Smooth muscle cell (in vitro differentiated cells): Measurements from ENCODE around the gene OAF. TPM values are rescaled to one million over a fixed set of nuclear protein-coding genes. Genes with fewer than 3 reads are reported as not detected.

Experiments used
- DNase-seq: peaks from one replicate; lab custom pipeline; 2025; ENCODE audit not compliant: unreplicated experiment; lab: John Stamatoyannopoulos, UW
- H2AFZ ChIP-seq: fragments of 200-600 bp; sonication (generic); 2 replicates; pipeline ENCODE4 v1.6.0; 2016; ENCODE audit warnings: antibody characterized with exemption, low read depth, mild to moderate bottlenecking
- H3F3A ChIP-seq: fragments of 200-600 bp; sonication (generic); 2 replicates; pipeline ENCODE4 v1.6.0; 2017; ENCODE audit warnings: antibody characterized with exemption, low read depth
- H3K27ac ChIP-seq: fragments of 200-600 bp; sonication (generic); 2 replicates; pipeline ENCODE4 v1.5.1; 2016; ENCODE audit warnings: low read depth, mild to moderate bottlenecking
- H3K27me3 ChIP-seq: fragments of 200-600 bp; sonication (generic); 2 replicates; pipeline ENCODE4 v1.6.1; 2016; ENCODE audit warnings: low read depth, mild to moderate bottlenecking
- H3K36me3 ChIP-seq: fragments of 200-600 bp; sonication (generic); 2 replicates; pipeline ENCODE4 v1.5.1; 2016; ENCODE audit warnings: low read depth
- H3K4me1 ChIP-seq: fragments of 200-600 bp; sonication (generic); 2 replicates; pipeline ENCODE4 v1.5.1; 2016; ENCODE audit warnings: low read depth
- H3K4me2 ChIP-seq: fragments of 200-600 bp; sonication (generic); 2 replicates; pipeline ENCODE4 v1.6.0; 2016; ENCODE audit warnings: mild to moderate bottlenecking
- H3K4me3 ChIP-seq: fragments of 200-600 bp; sonication (generic); 2 replicates; pipeline ENCODE4 v1.5.1; 2016; ENCODE audit warnings: mild to moderate bottlenecking
- H3K79me2 ChIP-seq: fragments of 200-600 bp; sonication (generic); 2 replicates; pipeline ENCODE4 v1.6.0; 2016; ENCODE audit warnings: low read depth, mild to moderate bottlenecking
- H3K9ac ChIP-seq: fragments of 200-600 bp; sonication (generic); 2 replicates; pipeline ENCODE4 v1.6.0; 2016; ENCODE audit warnings: low read depth
- H3K9me3 ChIP-seq: fragments of 200-600 bp; sonication (generic); replicated peaks from 2 replicates; pipeline ENCODE4 v1.5.1; 2016; ENCODE audit warnings: low read depth
- H4K20me1 ChIP-seq: fragments of 200-600 bp; sonication (generic); 2 replicates; pipeline ENCODE4 v1.6.0; 2016; ENCODE audit warnings: low read depth
- WGBS: methylation state at CpG from one replicate; pipeline ENCODE4 v1.1.7; 2016; ENCODE audit warnings: low lambda C conversion rate; 5-methylcytosine and 5-hydroxymethylcytosine counted together
- polyA plus RNA-seq: library from polyadenylated mRNA; unstranded; fragments of >200 nt; fragmentation: Nextera tagmentation; extraction: Ambion mirVana; gene quantifications from 2 replicates; pipeline ENCODE4 v1.2.1, GENCODE V29; 2016
- total RNA-seq: library from RNA; depleted of rRNA; stranded (reverse); fragments of >200 nt; gene quantifications from 2 replicates; pipeline ENCODE4 v1.2.3, GENCODE V29; 2014
- TF ChIP-seq, protein P1 (sequence below): fragments of 200-600 bp; sonication (generic); IDR thresholded peaks from 2 replicates; pipeline ENCODE4 v1.5.1; 2017; ENCODE audit warnings: borderline replicate concordance, mild to moderate bottlenecking, antibody characterized with exemption; ENCODE audit not compliant: insufficient read depth, poor library complexity, severe bottlenecking

OAF gene
- total and polyA plus RNA-seq, 2 experiments from 2014 or later: 41.6 to 112 TPM

GRCh38 chr11:120197977-120198376 lies 12.9 kb upstream of the OAF start:
- H3K27me3 ChIP-seq: no peaks in the 10 kb centered on the region
- H3K27ac ChIP-seq: peak overlapping the region; percentile 62
- 36% methylated on average over 4 of the region's 9 CpGs for WGBS
- H3K4me1 ChIP-seq: peaks cover 28% of the 10 kb centered on the region
- H4K20me1 ChIP-seq: no peaks in the 10 kb centered on the region
- DNase-seq: no peak
- no peaks in the 10 kb centered on the region for H3K9me3 ChIP-seq
- H3K79me2 ChIP-seq: no peaks in the 10 kb centered on the region
- H3K36me3 ChIP-seq: no peaks in the 10 kb centered on the region
- H3K4me3 ChIP-seq: no peak overlapping the region
- TF ChIP-seq, protein P1, sequence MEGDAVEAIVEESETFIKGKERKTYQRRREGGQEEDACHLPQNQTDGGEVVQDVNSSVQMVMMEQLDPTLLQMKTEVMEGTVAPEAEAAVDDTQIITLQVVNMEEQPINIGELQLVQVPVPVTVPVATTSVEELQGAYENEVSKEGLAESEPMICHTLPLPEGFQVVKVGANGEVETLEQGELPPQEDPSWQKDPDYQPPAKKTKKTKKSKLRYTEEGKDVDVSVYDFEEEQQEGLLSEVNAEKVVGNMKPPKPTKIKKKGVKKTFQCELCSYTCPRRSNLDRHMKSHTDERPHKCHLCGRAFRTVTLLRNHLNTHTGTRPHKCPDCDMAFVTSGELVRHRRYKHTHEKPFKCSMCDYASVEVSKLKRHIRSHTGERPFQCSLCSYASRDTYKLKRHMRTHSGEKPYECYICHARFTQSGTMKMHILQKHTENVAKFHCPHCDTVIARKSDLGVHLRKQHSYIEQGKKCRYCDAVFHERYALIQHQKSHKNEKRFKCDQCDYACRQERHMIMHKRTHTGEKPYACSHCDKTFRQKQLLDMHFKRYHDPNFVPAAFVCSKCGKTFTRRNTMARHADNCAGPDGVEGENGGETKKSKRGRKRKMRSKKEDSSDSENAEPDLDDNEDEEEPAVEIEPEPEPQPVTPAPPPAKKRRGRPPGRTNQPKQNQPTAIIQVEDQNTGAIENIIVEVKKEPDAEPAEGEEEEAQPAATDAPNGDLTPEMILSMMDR: no peak
- no peaks in the 10 kb centered on the region for H3F3A ChIP-seq
- H3K9ac ChIP-seq: no peak overlapping the region
- peak overlapping the region; percentile 44 for H3K4me2 ChIP-seq
- H2AFZ ChIP-seq: no peak overlapping the region

- Histone ChIP-seq H3K4me3 (no peak overlapping the region), H2AFZ (no peak overlapping the region), H3K27ac (no peak overlapping the region), H4K20me1 (no peaks in the 10 kb centered on the region), H3K27me3 (no peaks in the 10 kb centered on the region), H3K36me3 (no peaks in the 10 kb centered on the region), H3K9ac (no peak overlapping the region), H3K4me2 (peak overlapping the region; percentile 44), H3F3A (no peaks in the 10 kb centered on the region), H3K9me3 (no peaks in the 10 kb centered on the region), H3K79me2 (no peaks in the 10 kb centered on the region), H3K4me1 (peaks cover 28% of the 10 kb centered on the region)
- WGBS: 56% methylated on average over 5 of the region's 5 CpGs
- TF ChIP-seq, protein P1: no peak
- DNase-seq: no peak
Measured at GRCh38 chr11:120198403-120198786, 12.4 kb upstream of the OAF start.

GRCh38 chr11:120198787-120199469 lies 11.9 kb upstream of the OAF start:
- Histone ChIP-seq H3K27ac (no peak overlapping the region), H3K36me3 (no peaks in the 10 kb centered on the region), H2AFZ (no peak overlapping the region), H3K4me1 (peaks cover 28% of the 10 kb centered on the region), H4K20me1 (no peaks in the 10 kb centered on the region), H3K4me3 (no peak overlapping the region), H3K9ac (no peak overlapping the region), H3K9me3 (no peaks in the 10 kb centered on the region), H3K4me2 (no peak overlapping the region), H3F3A (peaks cover 4% of the 10 kb centered on the region), H3K27me3 (no peaks in the 10 kb centered on the region), H3K79me2 (no peaks in the 10 kb centered on the region)
- DNase-seq: no peak
- 78% methylated on average over 6 of the region's 9 CpGs for WGBS
- TF ChIP-seq, protein P1: no peak

- no peaks in the 10 kb centered on the region for H3K9me3 ChIP-seq
- no peaks in the 10 kb centered on the region for H4K20me1 ChIP-seq
- TF ChIP-seq, protein P1: no peak
- H3K79me2 ChIP-seq: no peaks in the 10 kb centered on the region
- H3K27me3 ChIP-seq: no peaks in the 10 kb centered on the region
- H3K27ac ChIP-seq: no peak overlapping the region
- WGBS: 82% methylated on average over 9 of the region's 9 CpGs
- H3K4me3 ChIP-seq: no peak overlapping the region
- no peak overlapping the region for H2AFZ ChIP-seq
- H3K4me1 ChIP-seq: peaks cover 28% of the 10 kb centered on the region
- peaks cover 4% of the 10 kb centered on the region for H3F3A ChIP-seq
- H3K9ac ChIP-seq: no peak overlapping the region
- H3K36me3 ChIP-seq: no peaks in the 10 kb centered on the region
- no peak overlapping the region for H3K4me2 ChIP-seq
- no peak for DNase-seq
Measured at GRCh38 chr11:120199613-120200012, 11.2 kb upstream of the OAF start.
